Transverse colon (tissue), 3 donors: ENCODE data around the gene CCDC184.

ENCODE experiments used
- EP300 ChIP-seq: sonication (generic); formaldehyde crosslinking; IDR thresholded peaks from one replicate; pipeline ENCODE4 v1.6.1; 2017; ENCODE audit warnings: antibody characterized with exemption, low read depth
- TF ChIP-seq, protein P1 (sequence below), 5 experiments: fragments of 200-600 bp in 3 of 5; fragments of 450-650 bp in 2 of 5; sonication (generic) in 3 of 5; IDR thresholded peaks; 1 replicate in 2 of 5; 2 replicates in 3 of 5; pipeline ENCODE4 v1.5.1; 2016 to 2017; ENCODE audit warnings: antibody characterized with exemption in 5 of 5, inconsistent platforms in 3 of 5, mild to moderate bottlenecking in 2 of 5, moderate library complexity in 1 of 5

DNA sequence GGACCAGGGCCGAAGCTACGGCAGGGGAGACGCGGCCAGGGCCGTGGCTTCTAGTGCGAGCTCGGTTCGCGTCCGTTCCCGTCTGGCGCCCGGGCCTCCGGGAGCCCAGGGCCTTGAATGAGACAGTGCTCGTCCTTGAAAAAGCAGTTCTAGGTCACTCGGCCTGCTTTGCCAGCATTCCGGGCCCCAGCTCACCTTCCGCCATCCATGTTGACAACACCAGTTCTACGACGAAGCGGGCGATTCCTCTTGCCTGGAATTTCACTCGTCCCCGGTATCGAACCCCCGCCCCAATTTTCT, 15.2 kb downstream of the CCDC184 start:
- TF ChIP-seq, protein P1, sequence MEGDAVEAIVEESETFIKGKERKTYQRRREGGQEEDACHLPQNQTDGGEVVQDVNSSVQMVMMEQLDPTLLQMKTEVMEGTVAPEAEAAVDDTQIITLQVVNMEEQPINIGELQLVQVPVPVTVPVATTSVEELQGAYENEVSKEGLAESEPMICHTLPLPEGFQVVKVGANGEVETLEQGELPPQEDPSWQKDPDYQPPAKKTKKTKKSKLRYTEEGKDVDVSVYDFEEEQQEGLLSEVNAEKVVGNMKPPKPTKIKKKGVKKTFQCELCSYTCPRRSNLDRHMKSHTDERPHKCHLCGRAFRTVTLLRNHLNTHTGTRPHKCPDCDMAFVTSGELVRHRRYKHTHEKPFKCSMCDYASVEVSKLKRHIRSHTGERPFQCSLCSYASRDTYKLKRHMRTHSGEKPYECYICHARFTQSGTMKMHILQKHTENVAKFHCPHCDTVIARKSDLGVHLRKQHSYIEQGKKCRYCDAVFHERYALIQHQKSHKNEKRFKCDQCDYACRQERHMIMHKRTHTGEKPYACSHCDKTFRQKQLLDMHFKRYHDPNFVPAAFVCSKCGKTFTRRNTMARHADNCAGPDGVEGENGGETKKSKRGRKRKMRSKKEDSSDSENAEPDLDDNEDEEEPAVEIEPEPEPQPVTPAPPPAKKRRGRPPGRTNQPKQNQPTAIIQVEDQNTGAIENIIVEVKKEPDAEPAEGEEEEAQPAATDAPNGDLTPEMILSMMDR (IDR thresholded peaks at IDR 0.05) = no peak
- TF ChIP-seq EP300 = no peak
